Endothelial cell of umbilical vein (primary cell): ENCODE results near the gene CATSPER3. TPM values are rescaled to one million over a fixed set of nuclear protein-coding genes. Genes with fewer than 3 reads are reported as not detected.

Experiments
- BruUV-seq: library from RNA; stranded (reverse); fragments of 400-500 nt; replicated peaks from 2 replicates; lab custom pipeline; 2021; lab: Mats Ljungman, UMichigan
- CTCF ChIA-PET: fragments of 300-600, 350-600 bp; sonication (Branson Sonifier 250); formaldehyde crosslinking; loops from one replicate; lab custom pipeline; 2021; ENCODE audit warnings: antibody characterized with exemption, inconsistent platforms; lab: Charles Lee
- POLR2A ChIA-PET: fragments of 300-600, 350-600 bp; sonication (Branson Sonifier 250); formaldehyde crosslinking; loops from one replicate; lab custom pipeline; 2021; ENCODE audit warnings: antibody characterized with exemption, inconsistent platforms; lab: Charles Lee
- DNase-seq: peaks from one replicate; pipeline ENCODE4 v3.0.0-alpha.2; 2011; ENCODE audit warnings: low read depth, low spot score
- FAIRE-seq: peaks from 2 replicates; lab custom pipeline; 2011; peaks lifted over from hg19 to GRCh38; lab: Jason Lieb, UNC
- H2AFZ ChIP-seq: 2 replicates; pipeline ENCODE4 v1.6.0; 2012; ENCODE audit warnings: low read depth, low read length, control low read depth, inconsistent platforms
- H3K27ac ChIP-seq: 2 replicates; pipeline ENCODE4 v1.5.1; 2011; ENCODE audit warnings: low read depth, mild to moderate bottlenecking, control low read depth, low read length, moderate library complexity; ENCODE audit not compliant: insufficient read depth
- H3K27me3 ChIP-seq, 2 experiments: 2 replicates each; pipeline versions ENCODE4 v1.6.0 to v1.6.1; 2011; ENCODE audit warnings: low read length in 2 of 2, mixed read lengths in 1 of 2; ENCODE audit not compliant: control insufficient read depth in 2 of 2, insufficient read depth in 2 of 2
- H3K36me3 ChIP-seq, 2 experiments: 2 replicates in 1 of 2; 3 replicates in 1 of 2; pipeline ENCODE4 v1.5.1; 2011; ENCODE audit warnings: low read length in 2 of 2, mild to moderate bottlenecking in 1 of 2, moderate library complexity in 1 of 2; ENCODE audit not compliant: control insufficient read depth in 2 of 2, insufficient read depth in 2 of 2; ENCODE audit errors: extremely low read depth in 1 of 2
- H3K4me1 ChIP-seq: 3 replicates; pipeline ENCODE4 v1.5.1; 2011; ENCODE audit warnings: mild to moderate bottlenecking, low read length; ENCODE audit not compliant: control insufficient read depth, insufficient read depth; ENCODE audit errors: extremely low read depth
- H3K4me2 ChIP-seq: 2 replicates; pipeline ENCODE4 v1.6.1; 2011; ENCODE audit warnings: low read length, control low read depth, mixed read lengths; ENCODE audit not compliant: insufficient read depth
- H3K4me3 ChIP-seq, 3 experiments: fragments of 200-600 bp in 1 of 3; sonication (generic), shearing (Covaris generic) in 1 of 3; replicated peaks in 1 of 3; 2 replicates each; pipeline ENCODE4 v1.5.1; 2011 to 2016; ENCODE audit warnings: control low read depth in 3 of 3, low read length in 3 of 3, mild to moderate bottlenecking in 2 of 3, inconsistent platforms in 1 of 3, low read depth in 1 of 3, moderate library complexity in 1 of 3; ENCODE audit not compliant: insufficient read depth in 1 of 3
- H3K79me2 ChIP-seq: 2 replicates; pipeline ENCODE4 v1.6.0; 2012; ENCODE audit warnings: low read length, inconsistent platforms; ENCODE audit not compliant: control insufficient read depth, insufficient read depth
- H3K9ac ChIP-seq: replicated peaks from 2 replicates; pipeline ENCODE3; 2011; ENCODE audit warnings: low read length, control low read depth; ENCODE audit not compliant: insufficient read depth; ENCODE audit errors: extremely low read depth
- H3K9me1 ChIP-seq: replicated peaks from 3 replicates; pipeline ENCODE4 v1.6.0; 2011; ENCODE audit warnings: mild to moderate bottlenecking, low read length; ENCODE audit not compliant: control insufficient read depth, insufficient read depth; ENCODE audit errors: extremely low read depth
- H3K9me3 ChIP-seq: replicated peaks from 2 replicates; pipeline ENCODE4 v1.5.1; 2012; ENCODE audit warnings: low read length, inconsistent platforms; ENCODE audit not compliant: control insufficient read depth, insufficient read depth
- H4K20me1 ChIP-seq: replicated peaks from 2 replicates; pipeline ENCODE3; 2011; ENCODE audit warnings: mild to moderate bottlenecking, low read length; ENCODE audit not compliant: control insufficient read depth, insufficient read depth; ENCODE audit errors: extremely low read depth
- EZH2 ChIP-seq: IDR thresholded peaks from 2 replicates; pipeline ENCODE4 v1.6.1; 2012; ENCODE audit warnings: borderline replicate concordance, low read depth, mild to moderate bottlenecking, moderate library complexity, low read length, inconsistent platforms; ENCODE audit not compliant: severe bottlenecking
- FOS ChIP-seq: IDR thresholded peaks from 2 replicates; pipeline ENCODE4 v1.6.1; 2011; ENCODE audit warnings: mild to moderate bottlenecking, low read length, moderate library complexity, borderline replicate concordance; ENCODE audit not compliant: insufficient read depth
- GATA2 ChIP-seq: IDR thresholded peaks from 2 replicates; pipeline ENCODE4 v1.7.0; 2011; ENCODE audit warnings: low read depth, mild to moderate bottlenecking, moderate library complexity, mixed read lengths, low read length; ENCODE audit not compliant: insufficient read length, insufficient read depth
- JUN ChIP-seq: IDR thresholded peaks from 2 replicates; pipeline ENCODE4 v1.6.1; 2011; ENCODE audit warnings: borderline replicate concordance, low read depth; ENCODE audit not compliant: insufficient read length, insufficient read depth
- MYC ChIP-seq: IDR thresholded peaks from one replicate; pipeline ENCODE4 v1.6.1; 2011; ENCODE audit warnings: mild to moderate bottlenecking, low read depth, low read length
- POLR2A ChIP-seq: IDR thresholded peaks from 2 replicates; pipeline ENCODE4 v1.6.1; 2012; ENCODE audit warnings: low read depth, mild to moderate bottlenecking, control low read depth, low read length
- POLR2AphosphoS5 ChIP-seq: IDR thresholded peaks from 2 replicates; pipeline ENCODE4 v1.6.1; 2012; ENCODE audit warnings: low read depth, mild to moderate bottlenecking, control low read depth, low read length, moderate library complexity; ENCODE audit not compliant: insufficient read depth
- dilution Hi-C: fragments of 300-500 bp; cut with MboI; formaldehyde crosslinking; loops from one replicate; pipeline ENCODE4 v1.15.0; 2019; ENCODE audit warnings: low sequenced_read_pairs; ENCODE audit not compliant: extremely low pct_ligation_motif_present
- intact Hi-C: fragments of 100-400 bp; cut with micrococcal nuclease; formaldehyde crosslinking; loops from one replicate; pipeline ENCODE4 v1.10.0; 2022
- polyA plus RNA-seq, 4 experiments: library from polyadenylated mRNA; depleted of rRNA in 3 of 4; stranded (reverse) in 3 of 4; unstranded in 1 of 4; fragments of >200 nt; gene quantifications; 2 replicates each; pipeline versions ENCODE4 v1.2.1 to v1.2.3, GENCODE V29; 2011 to 2012; ENCODE audit warnings: missing spikeins in 1 of 4
- total RNA-seq: library from RNA; stranded (reverse); gene quantifications from 2 replicates; pipeline ENCODE4 v1.2.3, GENCODE V29; 2021
- TF ChIP-seq, protein P1 (sequence below): IDR thresholded peaks from 2 replicates; pipeline ENCODE4 v1.6.1; 2011; ENCODE audit not compliant: insufficient read depth, insufficient read length
- TF ChIP-seq, protein P2 (sequence below), 2 donors: IDR thresholded peaks; 1 replicate in 1 of 2; 2 replicates in 1 of 2; pipeline ENCODE4 v1.5.1; 2011; ENCODE audit warnings: low read length in 2 of 2, mild to moderate bottlenecking in 2 of 2, moderate library complexity in 2 of 2, control low read depth in 1 of 2, inconsistent platforms in 1 of 2, low read depth in 1 of 2; ENCODE audit not compliant: insufficient read depth in 1 of 2; ENCODE audit errors: extremely low read depth in 1 of 2

Gene CATSPER3
- total and polyA plus RNA-seq, 2 donors (not counting 3 experiments of a cell fraction or from before 2014, with no cell fraction given) = 0.43 to 0.71 TPM

DNA sequence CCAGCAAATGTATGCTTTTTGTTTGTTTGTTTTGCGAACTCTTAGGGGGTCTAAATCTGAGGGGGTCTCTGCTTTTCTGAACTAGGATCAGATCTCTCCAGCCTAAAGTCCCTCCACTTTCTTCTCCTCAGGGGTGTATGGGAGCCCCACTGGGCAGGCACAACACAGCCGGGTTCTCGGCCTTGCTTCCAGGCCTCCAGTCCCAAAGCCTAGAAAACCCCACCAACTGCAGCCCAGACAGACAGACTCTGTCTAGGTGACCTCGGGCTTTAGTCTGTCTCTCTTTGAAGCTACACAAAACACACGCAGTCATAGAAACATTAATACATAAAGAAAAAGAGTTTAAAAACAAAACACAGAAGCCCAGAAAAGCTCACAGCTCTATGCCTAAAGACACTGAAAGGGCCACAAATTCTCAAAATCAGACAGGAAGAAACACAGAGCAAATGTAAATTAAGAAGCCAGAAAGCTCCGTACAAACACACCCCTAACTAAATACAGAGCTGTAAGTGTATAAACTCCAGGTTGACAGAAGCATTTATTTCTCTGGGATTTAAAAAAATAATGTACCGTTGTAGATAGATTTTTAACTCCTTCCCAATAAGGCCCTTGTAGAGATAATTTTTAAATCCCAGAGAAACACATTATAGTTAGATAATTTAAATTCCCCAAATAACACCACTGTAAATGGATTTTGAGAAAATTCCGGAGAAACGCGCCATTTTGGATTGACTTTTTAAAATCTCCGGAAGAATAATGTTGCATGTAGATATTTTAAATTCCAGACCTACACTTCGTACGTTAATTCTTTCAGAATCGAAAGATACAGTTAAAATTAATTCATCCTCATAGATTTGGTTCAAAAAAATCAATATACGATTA is 64.3 kb downstream of the CATSPER3 start:
- no TSS peak for BruUV-seq
- Histone ChIP-seq H4K20me1 (no peaks in the 10 kb centered on the region), H3K9ac (no peak overlapping the region), H3K9me3 (no peaks in the 10 kb centered on the region), H3K27ac (no peak overlapping the region), H3K79me2 (no peaks in the 10 kb centered on the region), H3K4me1 (peaks cover 5% of the 10 kb centered on the region), H3K4me3 (no peak overlapping the region), H3K9me1 (no peaks in the 10 kb centered on the region), H3K36me3 (no peaks in the 10 kb centered on the region), H3K27me3 (peaks cover 81 to 95% of the 10 kb centered on the region in 2 experiments), H3K4me2 (peak overlapping the region; percentile 20), H2AFZ (no peak overlapping the region)
- intact Hi-C loops (loop anchor here (5.0 kb wide), 1 partner anchor 300 kb away; no protein-coding TSS in a partner anchor), dilution Hi-C loops (no loop called here)
- TF ChIP-seq, protein P1, sequence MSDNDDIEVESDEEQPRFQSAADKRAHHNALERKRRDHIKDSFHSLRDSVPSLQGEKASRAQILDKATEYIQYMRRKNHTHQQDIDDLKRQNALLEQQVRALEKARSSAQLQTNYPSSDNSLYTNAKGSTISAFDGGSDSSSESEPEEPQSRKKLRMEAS = no peak
- TF ChIP-seq POLR2AphosphoS5 = no peak
- no peak for TF ChIP-seq MYC
- TF ChIP-seq, protein P2, sequence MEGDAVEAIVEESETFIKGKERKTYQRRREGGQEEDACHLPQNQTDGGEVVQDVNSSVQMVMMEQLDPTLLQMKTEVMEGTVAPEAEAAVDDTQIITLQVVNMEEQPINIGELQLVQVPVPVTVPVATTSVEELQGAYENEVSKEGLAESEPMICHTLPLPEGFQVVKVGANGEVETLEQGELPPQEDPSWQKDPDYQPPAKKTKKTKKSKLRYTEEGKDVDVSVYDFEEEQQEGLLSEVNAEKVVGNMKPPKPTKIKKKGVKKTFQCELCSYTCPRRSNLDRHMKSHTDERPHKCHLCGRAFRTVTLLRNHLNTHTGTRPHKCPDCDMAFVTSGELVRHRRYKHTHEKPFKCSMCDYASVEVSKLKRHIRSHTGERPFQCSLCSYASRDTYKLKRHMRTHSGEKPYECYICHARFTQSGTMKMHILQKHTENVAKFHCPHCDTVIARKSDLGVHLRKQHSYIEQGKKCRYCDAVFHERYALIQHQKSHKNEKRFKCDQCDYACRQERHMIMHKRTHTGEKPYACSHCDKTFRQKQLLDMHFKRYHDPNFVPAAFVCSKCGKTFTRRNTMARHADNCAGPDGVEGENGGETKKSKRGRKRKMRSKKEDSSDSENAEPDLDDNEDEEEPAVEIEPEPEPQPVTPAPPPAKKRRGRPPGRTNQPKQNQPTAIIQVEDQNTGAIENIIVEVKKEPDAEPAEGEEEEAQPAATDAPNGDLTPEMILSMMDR (IDR thresholded peaks at IDR 0.05; ENCODE audit: extremely low read depth in 1 of 2, insufficient read depth in 1 of 2, low read depth in 1 of 2, low read length in 2 of 2) = no peak
- no peak for TF ChIP-seq FOS
- no peak for TF ChIP-seq JUN
- TF ChIP-seq GATA2 = no peak
- no peak for TF ChIP-seq POLR2A
- TF ChIP-seq EZH2 = no peak
- DNase-seq (no peak), FAIRE-seq (peak; percentile 35)
- ChIA-PET CTCF (interaction anchor here (0.7 kb wide), 1 partner anchor 10 kb away, joined by 3 read pairs; no protein-coding TSS in a partner anchor), POLR2A (no interaction called here)
